Endothelial cell of umbilical vein (primary cell): ENCODE measurements around the gene CDK15.

ENCODE experiments used
- CTCF ChIP-seq, 2 donors: IDR thresholded peaks; 1 replicate in 1 of 2; 2 replicates in 1 of 2; pipeline ENCODE4 v1.5.1; 2011; ENCODE audit warnings: low read length in 2 of 2, mild to moderate bottlenecking in 2 of 2, moderate library complexity in 2 of 2, control low read depth in 1 of 2, inconsistent platforms in 1 of 2, low read depth in 1 of 2; ENCODE audit not compliant: insufficient read depth in 1 of 2; ENCODE audit errors: extremely low read depth in 1 of 2
- EZH2 ChIP-seq: IDR thresholded peaks from 2 replicates; pipeline ENCODE4 v1.6.1; 2012; ENCODE audit warnings: borderline replicate concordance, low read depth, mild to moderate bottlenecking, moderate library complexity, low read length, inconsistent platforms; ENCODE audit not compliant: severe bottlenecking
- FOS ChIP-seq: IDR thresholded peaks from 2 replicates; pipeline ENCODE4 v1.6.1; 2011; ENCODE audit warnings: mild to moderate bottlenecking, low read length, moderate library complexity, borderline replicate concordance; ENCODE audit not compliant: insufficient read depth
- JUN ChIP-seq: IDR thresholded peaks from 2 replicates; pipeline ENCODE4 v1.6.1; 2011; ENCODE audit warnings: borderline replicate concordance, low read depth; ENCODE audit not compliant: insufficient read length, insufficient read depth
- MAX ChIP-seq: IDR thresholded peaks from 2 replicates; pipeline ENCODE4 v1.6.1; 2011; ENCODE audit not compliant: insufficient read depth, insufficient read length
- MYC ChIP-seq: IDR thresholded peaks from one replicate; pipeline ENCODE4 v1.6.1; 2011; ENCODE audit warnings: mild to moderate bottlenecking, low read depth, low read length
- POLR2A ChIP-seq: IDR thresholded peaks from 2 replicates; pipeline ENCODE4 v1.6.1; 2012; ENCODE audit warnings: low read depth, mild to moderate bottlenecking, control low read depth, low read length
- POLR2AphosphoS5 ChIP-seq: IDR thresholded peaks from 2 replicates; pipeline ENCODE4 v1.6.1; 2012; ENCODE audit warnings: low read depth, mild to moderate bottlenecking, control low read depth, low read length, moderate library complexity; ENCODE audit not compliant: insufficient read depth

- TF ChIP-seq POLR2A (no peak), POLR2AphosphoS5 (no peak), CTCF (IDR thresholded peaks at IDR 0.05; ENCODE audit: extremely low read depth in 1 of 2, insufficient read depth in 1 of 2, low read depth in 1 of 2, low read length in 2 of 2) (no peak), FOS (no peak), EZH2 (no peak), JUN (no peak), MAX (no peak), MYC (no peak)
Observed at GRCh38 chr2:201936817-201937216, 130.5 kb downstream of the CDK15 start.
